Epithelial cell of esophagus (primary cell): ENCODE data around the gene PRSS38.
"Not testable (repeated sequence)": the region's sequence is repeated elsewhere in the genome, so short reads cannot be mapped to it uniquely, and the experiment has no call there.

Experiments
- DNase-seq: peaks from one replicate; pipeline ENCODE4 v3.0.0; 2010; ENCODE audit warnings: low read depth
- H3K4me3 ChIP-seq: 2 replicates; pipeline ENCODE4 v1.5.1; 2011; ENCODE audit warnings: mild to moderate bottlenecking, low read length, control low read depth
- CTCF ChIP-seq: IDR thresholded peaks from 2 replicates; pipeline ENCODE4 v1.5.1; 2011; ENCODE audit warnings: low read depth, mild to moderate bottlenecking, low read length, control low read depth, inconsistent platforms; ENCODE audit not compliant: insufficient read depth; ENCODE audit errors: missing control alignments

The PRSS38 gene

DNA sequence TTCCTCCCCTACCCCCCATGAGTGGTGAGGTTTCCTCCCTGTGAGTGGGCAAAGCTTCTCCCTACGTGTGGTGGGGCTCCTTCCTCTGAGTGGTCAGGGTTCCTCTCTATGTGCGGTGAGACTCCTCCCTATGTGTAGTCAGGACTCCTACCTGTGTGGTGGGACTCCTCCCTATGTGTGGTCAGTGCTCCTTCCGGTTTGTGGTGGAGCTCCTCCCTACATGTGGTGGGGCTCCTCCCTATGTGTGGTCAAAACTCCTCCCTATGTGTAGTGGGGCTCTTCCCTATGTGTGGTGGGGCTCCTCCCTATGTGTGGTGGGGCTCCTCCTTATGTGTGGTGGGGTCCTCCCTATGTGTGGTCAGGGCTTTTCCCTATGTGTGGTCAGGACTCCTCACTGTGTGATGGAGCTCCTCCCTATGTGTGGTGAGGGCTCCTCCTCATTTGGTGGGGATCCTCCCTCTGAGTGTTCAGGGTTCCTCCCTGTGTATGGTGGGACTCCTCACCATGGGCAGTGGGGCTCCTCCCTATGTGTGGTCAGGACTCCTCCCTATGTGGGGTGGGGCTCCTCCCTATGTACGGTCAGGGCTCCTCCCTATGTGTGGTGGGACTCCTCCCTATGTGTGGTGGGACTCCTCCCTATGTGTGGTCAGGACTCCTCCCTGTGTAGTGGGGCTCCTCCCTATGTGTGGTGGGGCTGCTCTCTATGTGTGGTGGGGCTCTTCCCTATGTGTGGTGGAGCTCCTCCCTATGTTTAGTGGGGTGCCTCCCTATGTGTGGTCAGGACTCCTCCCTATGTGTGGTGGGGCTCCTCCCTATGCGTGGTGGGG is 29.1 kb downstream of the PRSS38 start:
- no peak for DNase-seq
- no peak for TF ChIP-seq CTCF

GRCh38 chr1:227845147-227845458 is 29.6 kb downstream of the PRSS38 start:
- no peak for TF ChIP-seq CTCF
- no peak overlapping the region for H3K4me3 ChIP-seq
- DNase-seq = no peak

More for the DNA sequence above, 29.1 kb downstream of the PRSS38 start:
- no peak overlapping the region for H3K4me3 ChIP-seq

GRCh38 chr1:227845519-227845918 is 30.0 kb downstream of the PRSS38 start:
- H3K4me3 ChIP-seq = no peak overlapping the region
- DNase-seq = no peak
- no peak for TF ChIP-seq CTCF

DNA sequence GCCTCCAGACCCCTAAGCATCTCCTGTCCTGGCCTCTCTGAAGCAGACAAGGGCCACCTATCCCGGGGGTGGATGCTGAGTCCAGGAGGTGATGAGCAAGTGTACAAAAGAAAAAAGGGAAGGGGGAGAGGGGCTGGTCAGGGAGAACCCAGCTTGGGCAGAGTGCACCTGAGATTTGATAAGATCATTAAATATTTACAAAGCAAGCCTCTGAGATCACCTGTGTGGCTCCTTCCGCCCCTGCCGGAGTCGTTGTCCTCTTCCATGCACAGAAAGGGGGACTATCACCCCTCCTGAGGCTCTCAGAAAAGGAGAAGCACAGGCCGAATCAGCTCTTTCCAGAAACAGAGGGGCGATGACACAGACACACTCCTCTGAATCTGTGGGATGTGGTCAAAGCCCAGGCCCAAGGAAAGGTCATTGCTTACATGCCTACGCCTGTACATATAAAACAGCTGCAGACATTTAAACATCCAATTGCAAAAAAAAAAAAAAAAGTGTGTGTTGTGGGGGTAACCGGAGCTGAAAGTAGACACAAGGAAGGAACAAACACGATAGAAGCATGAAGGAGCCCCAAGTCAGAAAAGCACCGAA is 30.9 kb downstream of the PRSS38 start:
- H3K4me3 ChIP-seq = no peak overlapping the region
- no peak for TF ChIP-seq CTCF
- no peak for DNase-seq

- H3K4me3 ChIP-seq = not testable (repeated sequence)
Observed at GRCh38 chr1:227847046-227847445, 31.6 kb downstream of the PRSS38 start.

GRCh38 chr1:227848430-227848932 is 33.0 kb downstream of the PRSS38 start:
- no peak for TF ChIP-seq CTCF
- no peak overlapping the region for H3K4me3 ChIP-seq
- DNase-seq = no peak

More at GRCh38 chr1:227847046-227847445, 31.6 kb downstream of the PRSS38 start:
- not testable (repeated sequence) for DNase-seq

DNA sequence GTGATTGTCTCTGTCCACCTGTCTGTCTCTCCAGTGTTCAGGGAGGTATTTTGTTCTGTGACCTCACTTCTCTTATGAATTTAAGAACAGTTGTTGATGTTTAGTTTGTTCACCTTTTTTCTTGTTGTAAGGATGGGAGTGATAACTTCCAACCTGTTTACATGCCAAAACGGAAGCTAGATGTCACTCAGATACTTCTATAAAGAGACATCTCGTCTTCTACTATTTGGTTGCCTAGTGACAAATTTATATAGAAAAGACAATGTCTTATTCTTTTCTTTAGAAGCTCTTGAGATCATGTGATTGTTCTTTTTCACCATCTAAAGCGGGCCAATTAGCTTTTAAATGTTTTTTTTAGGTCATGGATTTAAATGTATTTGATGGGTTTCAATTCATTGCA is 33.8 kb downstream of the PRSS38 start:
- no peak overlapping the region for H3K4me3 ChIP-seq
- no peak for DNase-seq
- no peak for TF ChIP-seq CTCF
